ENCODE results near the gene TMEM132E. TPM values are rescaled to one million over a fixed set of nuclear protein-coding genes. Genes with fewer than 3 reads are reported as not detected.

TMEM132E gene
- total and polyA plus RNA-seq, 2 of the 4 experiments (the other 2 are of a cell fraction), result not detected

GRCh38 chr17:34667656-34668055 lies 88.3 kb downstream of the TMEM132E start (continued):
- TF ChIP-seq CTCF (conservative IDR thresholded peaks at IDR 0.05; ENCODE audit: low read depth, low read length), result no peak

GRCh38 chr17:34668206-34668605 lies 88.8 kb downstream of the TMEM132E start:
- no peak overlapping the region for H4K5ac ChIP-seq (ENCODE audit: low read depth, low read length)
- no peak overlapping the region for H3K4me3 ChIP-seq (ENCODE audit: insufficient read depth, low read depth, low read length)
- no peak overlapping the region for H2BK120ac ChIP-seq (ENCODE audit: low read depth, low read length)
- H2AK5ac ChIP-seq (ENCODE audit: low read depth, low read length), result no peak overlapping the region
- no peak overlapping the region for H4K91ac ChIP-seq (ENCODE audit: insufficient read depth, low read depth, low read length)
- no peak overlapping the region for H4K8ac ChIP-seq (ENCODE audit: low read depth in 2 of 2, low read length in 2 of 2)
- intact Hi-C loops (cut with micrococcal nuclease) (no loop called here), in situ Hi-C loops (cut with MboI; ENCODE audit: low sequenced_read_pairs) (no loop called here), dilution Hi-C loops (cut with HindIII; ENCODE audit: low sequenced_read_pairs, unreplicated experiment) (no loop called here)
- H3K4ac ChIP-seq (ENCODE audit: low read depth, low read length), result no peak overlapping the region
- WGBS, 2 experiments (ENCODE audit: extremely low coverage in 2 of 2, insufficient read length in 1 of 2), result 40% methylated on average over 1 of the region's 3 CpGs; no CpG with 5 or more reads in 1 of the 2 experiments
- no peak overlapping the region for H3K18ac ChIP-seq (ENCODE audit: low read depth, low read length)
- no peak overlapping the region for H3K56ac ChIP-seq (ENCODE audit: extremely low read depth, insufficient read depth, low read length)
- TF ChIP-seq NFE2L2 (IDR thresholded peaks at IDR 0.05; ENCODE audit: low read depth, low read length) (no peak), MAFK (IDR thresholded peaks at IDR 0.05; ENCODE audit: low read depth, low read length) (no peak), USF2 (IDR thresholded peaks at IDR 0.05; ENCODE audit: low read depth, low read length) (no peak), CHD1 (IDR thresholded peaks at IDR 0.05; ENCODE audit: low read depth, low read length) (no peak), RAD21 (IDR thresholded peaks at IDR 0.05; ENCODE audit: low read length) (no peak), BHLHE40 (IDR thresholded peaks at IDR 0.05; ENCODE audit: low read depth, low read length) (no peak), POLR2A (IDR thresholded peaks at IDR 0.05; ENCODE audit: low read depth, low read length) (no peak), RCOR1 (IDR thresholded peaks at IDR 0.05; ENCODE audit: insufficient replicate concordance, low read length) (no peak)
- no peak overlapping the region for H3K23ac ChIP-seq (ENCODE audit: low read depth, low read length)
- no peak overlapping the region for H3K9ac ChIP-seq (ENCODE audit: low read depth, low read length)
- no peak overlapping the region for H3K27ac ChIP-seq (ENCODE audit: insufficient read depth, low read length)
- no peak overlapping the region for H2BK5ac ChIP-seq (ENCODE audit: low read depth, low read length, poor library complexity, severe bottlenecking)
- no peaks in the 10 kb centered on the region for H3K9me1 ChIP-seq (ENCODE audit: insufficient read depth, low read length)
- H2BK20ac ChIP-seq (ENCODE audit: low read depth, low read length), result no peak overlapping the region
- H3K4me1 ChIP-seq (ENCODE audit: control insufficient read depth, insufficient read depth, low read length), result no peaks in the 10 kb centered on the region
- no peaks in the 10 kb centered on the region for H3K79me1 ChIP-seq (ENCODE audit: low read depth in 1 of 2, low read length in 2 of 2)
- H3K9me3 ChIP-seq (ENCODE audit: control insufficient read depth, insufficient read depth, low read length), result no peaks in the 10 kb centered on the region
- H2AFZ ChIP-seq (replicated peaks; ENCODE audit: low read length, poor library complexity), result no peak overlapping the region
- H2AK9ac ChIP-seq (replicated peaks; ENCODE audit: low read depth, low read length, poor library complexity), result no peak overlapping the region
- H2BK15ac ChIP-seq (ENCODE audit: low read depth, low read length), result no peak overlapping the region
- H3K4me2 ChIP-seq (ENCODE audit: low read depth, low read length), result no peak overlapping the region
- DNase-seq (no peak), ATAC-seq (ENCODE audit: low read depth) (no peak)
- ChIA-PET POLR2A (ENCODE audit: unreplicated experiment) (no interaction called here), CTCF (no interaction called here)
- H3K36me3 ChIP-seq (ENCODE audit: control insufficient read depth, insufficient read depth, low read length), result no peaks in the 10 kb centered on the region
- no TSS peak for BruUV-seq (replicated peaks)
- H3K27me3 ChIP-seq (ENCODE audit: control insufficient read depth, insufficient read depth, low read length), result peaks cover 1% of the 10 kb centered on the region; the same call in 1 of the 2 replicates
- no peaks in the 10 kb centered on the region for H4K20me1 ChIP-seq (ENCODE audit: insufficient read depth, low read length)
- H3K14ac ChIP-seq (replicated peaks; ENCODE audit: low read depth, low read length), result no peak overlapping the region

Measured in IMR-90 (cell line).